HepG2 (cell line): Measurements from ENCODE around the gene PRKG1. TPM values are rescaled to one million over a fixed set of nuclear protein-coding genes. Genes with fewer than 3 reads are reported as not detected.
A peak's percentile ranks its signal among the peaks of the same experiment; 100 is the strongest.

Experiments used
- ATAC-seq: fragments of 200-7000 bp; cut with Tn5 transposase; 3 replicates; pipeline ENCODE4 v1.9.1; 2020; ENCODE audit warnings: mild to moderate bottlenecking, moderate library complexity
- BruUV-seq: library from RNA; stranded (reverse); fragments of 400-500 nt; replicated peaks from 2 replicates; lab custom pipeline; 2021; lab: Mats Ljungman, UMichigan
- CTCF ChIA-PET: fragments of 300-600 bp; formaldehyde crosslinking; extraction: SDS; loops from one replicate; lab custom pipeline; 2021; ENCODE audit warnings: low total read pairs, inconsistent platforms, low intra/inter-chr PET ratio; lab: Yijun Ruan, JAX
- POLR2A ChIA-PET: fragments of 350-600 bp; sonication (Branson Sonifier 250); formaldehyde crosslinking; loops from one replicate; lab custom pipeline; 2020; ENCODE audit warnings: antibody characterized with exemption, inconsistent platforms; lab: Yijun Ruan, JAX
- DNase-seq: peaks from one replicate; pipeline ENCODE4 v3.0.0-alpha.2; 2015; ENCODE audit warnings: low spot score
- FAIRE-seq: peaks from 3 replicates; lab custom pipeline; 2011; peaks lifted over from hg19 to GRCh38; lab: Jason Lieb, UNC
- H2AFZ ChIP-seq: one replicate; pipeline ENCODE4 v1.6.1; 2011; ENCODE audit warnings: low read length, inconsistent platforms
- H3K27ac ChIP-seq: fragments of 300-600 bp; 3 replicates; pipeline ENCODE4 v1.8.0; 2011; ENCODE audit warnings: mixed run types, mild to moderate bottlenecking, mixed read lengths, low read length, inconsistent platforms; ENCODE audit not compliant: insufficient read depth; ENCODE audit errors: extremely low read length
- H3K27me3 ChIP-seq, 2 experiments: fragments of 200-600 bp in 1 of 2; 2 replicates in 1 of 2; 3 replicates in 1 of 2; pipeline versions ENCODE4 v1.6.0 to v1.8.0; 2011; ENCODE audit warnings: low read length in 2 of 2, mild to moderate bottlenecking in 2 of 2, moderate library complexity in 2 of 2, inconsistent platforms in 1 of 2; ENCODE audit not compliant: insufficient read depth in 2 of 2, control insufficient read depth in 1 of 2
- H3K36me3 ChIP-seq, 2 experiments: fragments of 200-600 bp in 1 of 2; replicated peaks in 1 of 2; 2 replicates in 1 of 2; 3 replicates in 1 of 2; pipeline versions ENCODE4 v1.5.1 to v1.8.0; 2011; ENCODE audit warnings: low read length in 2 of 2, inconsistent platforms in 1 of 2; ENCODE audit not compliant: insufficient read depth in 2 of 2, control insufficient read depth in 1 of 2
- H3K4me1 ChIP-seq: 2 replicates; pipeline ENCODE4 v1.5.1; 2012; ENCODE audit warnings: low read length, inconsistent platforms; ENCODE audit not compliant: insufficient read depth
- H3K4me2 ChIP-seq: 2 replicates; pipeline ENCODE4 v1.6.0; 2011; ENCODE audit warnings: low read depth, low read length, inconsistent platforms
- H3K4me3 ChIP-seq, 3 experiments: fragments of 200-600 bp in 1 of 3; sonication (generic), shearing (Covaris generic) in 1 of 3; replicated peaks in 1 of 3; 2 replicates each; pipeline ENCODE4 v1.5.1; 2011 to 2016; ENCODE audit warnings: low read length in 3 of 3, inconsistent platforms in 2 of 3, low read depth in 2 of 3, mild to moderate bottlenecking in 2 of 3, control low read depth in 1 of 3, mixed read lengths in 1 of 3; ENCODE audit not compliant: insufficient read depth in 1 of 3
- H3K79me2 ChIP-seq: one replicate; pipeline ENCODE4 v1.6.1; 2011; ENCODE audit warnings: low read length, inconsistent platforms; ENCODE audit not compliant: insufficient read depth
- H3K9ac ChIP-seq: 2 replicates; pipeline ENCODE4 v1.6.0; 2011; ENCODE audit warnings: mild to moderate bottlenecking, low read depth, low read length, inconsistent platforms; ENCODE audit not compliant: insufficient read depth
- H3K9me3 ChIP-seq: 2 replicates; pipeline ENCODE4 v1.5.1; 2012; ENCODE audit warnings: mild to moderate bottlenecking, low read length
- H4K20me1 ChIP-seq: 2 replicates; pipeline ENCODE4 v1.6.0; 2011; ENCODE audit warnings: inconsistent platforms, mild to moderate bottlenecking, low read length, moderate library complexity; ENCODE audit not compliant: insufficient read depth
- ATF7 ChIP-seq, 2 experiments: fragments of 450-650 bp in 1 of 2; sonication (generic) in 1 of 2; formaldehyde crosslinking in 1 of 2; IDR thresholded peaks; 2 replicates each; pipeline versions ENCODE4 v1.4.0 to v1.6.1; 2016 to 2020; ENCODE audit warnings: antibody characterized with exemption in 1 of 2, mild to moderate bottlenecking in 1 of 2, missing genetic modification reagents in 1 of 2
- FOXP1 ChIP-seq, 2 experiments: fragments of 450-650 bp in 1 of 2; IDR thresholded peaks; 2 replicates each; pipeline ENCODE4 v1.6.1; 2017 to 2018; ENCODE audit warnings: antibody characterized with exemption in 1 of 2
- GMEB1 ChIP-seq: sonication (generic); formaldehyde crosslinking; IDR thresholded peaks from 2 replicates; pipeline ENCODE4 v1.5.1; 2020; ENCODE audit warnings: missing genetic modification reagents, mild to moderate bottlenecking, borderline replicate concordance
- HCFC1 ChIP-seq: fragments of 150-350 bp; IDR thresholded peaks from 2 replicates; pipeline ENCODE4 v1.6.1; 2014; ENCODE audit warnings: low read depth, low read length
- JUND ChIP-seq: sonication (generic); formaldehyde crosslinking; IDR thresholded peaks from 2 replicates; pipeline ENCODE4 v1.8.0; 2022; ENCODE audit warnings: mild to moderate bottlenecking, missing genetic modification reagents
- KDM6A ChIP-seq: IDR thresholded peaks from 2 replicates; pipeline ENCODE4 v1.6.1; 2016; ENCODE audit warnings: low read depth
- NPAS2 ChIP-seq: sonication (generic); formaldehyde crosslinking; IDR thresholded peaks from 2 replicates; pipeline ENCODE4 v1.8.0; 2022; ENCODE audit warnings: mild to moderate bottlenecking, missing genetic modification reagents, borderline replicate concordance
- SCMH1 ChIP-seq: sonication (generic); formaldehyde crosslinking; IDR thresholded peaks from 2 replicates; pipeline ENCODE4 v1.9.0; 2021; ENCODE audit warnings: missing genetic modification reagents, mild to moderate bottlenecking, borderline replicate concordance
- ZBTB42 ChIP-seq: sonication (generic); formaldehyde crosslinking; IDR thresholded peaks from 2 replicates; pipeline ENCODE4 v1.5.0; 2020; ENCODE audit warnings: mild to moderate bottlenecking, missing genetic modification reagents
- ZNF329 ChIP-seq: sonication (generic); formaldehyde crosslinking; IDR thresholded peaks from 2 replicates; pipeline ENCODE4 v1.9.0; 2021; ENCODE audit warnings: low read depth, mild to moderate bottlenecking, missing genetic modification reagents
- ZNF503 ChIP-seq: sonication (generic); formaldehyde crosslinking; IDR thresholded peaks from 2 replicates; pipeline ENCODE4 v1.4.0; 2020; ENCODE audit warnings: missing genetic modification reagents
- WGBS: methylation state at CpG from one replicate; pipeline ENCODE4 v1.1.6; 2017; ENCODE audit warnings: low lambda C conversion rate; 5-methylcytosine and 5-hydroxymethylcytosine counted together
- in situ Hi-C: cut with HindIII; loops from 2 replicates; pipeline ENCODE4 v1.10.0; 2017; ENCODE audit warnings: low pct_unique_long_range_greater_than_20kb; ENCODE audit not compliant: extremely low pct_ligation_motif_present
- intact Hi-C: fragments of 100-400 bp; cut with micrococcal nuclease; formaldehyde crosslinking; loops from one replicate; pipeline ENCODE4 v1.10.0; 2022; ENCODE audit not compliant: unreplicated experiment
- polyA plus RNA-seq, 8 experiments: library from polyadenylated mRNA; depleted of rRNA in 3 of 8; stranded (reverse) in 7 of 8; unstranded in 1 of 8; fragments of >200 nt; fragmentation: Illumina TruSeq in 4 of 8; extraction: Trizol in 4 of 8; gene quantifications; 2 replicates each; pipeline versions ENCODE4 v1.2.1 to v1.2.3, GENCODE V29; 2011 to 2016; ENCODE audit warnings: low read depth in 4 of 8, missing spikeins in 1 of 8, mixed read lengths in 1 of 8; ENCODE audit not compliant: insufficient read depth in 1 of 8
- total RNA-seq, 5 experiments: library from RNA; depleted of rRNA; stranded (reverse); fragments of >200 nt; fragmentation: Illumina TruSeq; extraction: Trizol; gene quantifications; 2 replicates each; pipeline ENCODE4 v1.2.3, GENCODE V29; 2016; ENCODE audit warnings: low read depth in 1 of 5
- TF ChIP-seq, protein P1 (sequence below): sonication (generic); formaldehyde crosslinking; IDR thresholded peaks from 2 replicates; pipeline ENCODE4 v1.5.0; 2020; ENCODE audit warnings: mild to moderate bottlenecking, missing genetic modification reagents

Gene PRKG1
- total and polyA plus RNA-seq, 2 of the 13 experiments (the other 11 are each of a cell fraction or from before 2014, with no cell fraction given): 0.01 TPM; not detected in 1

DNA sequence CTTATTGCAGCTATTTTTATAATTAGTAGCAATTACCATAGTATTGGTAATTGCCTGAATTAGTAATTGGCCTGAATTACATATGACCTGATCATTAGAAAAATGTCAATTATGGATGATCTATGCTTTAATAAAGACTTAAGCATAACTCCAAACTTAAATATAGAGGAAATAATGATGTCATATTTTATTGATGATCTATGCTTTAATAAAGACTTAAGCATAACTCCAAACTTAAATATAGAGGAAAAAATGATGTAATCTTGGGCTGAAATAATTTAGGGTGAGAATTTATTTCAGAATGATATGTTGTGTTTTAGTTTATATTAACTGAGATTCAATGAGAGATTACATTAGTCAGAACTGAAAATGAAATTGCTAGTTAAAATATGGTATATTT lies 973.8 kb downstream of the PRKG1 start:
- FAIRE-seq: no peak
- Histone ChIP-seq H3K36me3 (no peaks in the 10 kb centered on the region), H3K4me3 (no peak overlapping the region), H2AFZ (no peak overlapping the region)
- no peak for TF ChIP-seq SCMH1 (CRISPR knock-in tag)
- no peak for TF ChIP-seq FOXP1 (IDR thresholded peaks at IDR 0.05)
- TF ChIP-seq FOXP1 (CRISPR knock-in tag; IDR thresholded peaks at IDR 0.05): no peak
- TF ChIP-seq ATF7 (IDR thresholded peaks at IDR 0.05): peak; percentile 87
- TF ChIP-seq ATF7 (CRISPR knock-in tag; IDR thresholded peaks at IDR 0.05): no peak
- TF ChIP-seq, all 625 proteins: peak for 1
- H3K27ac ChIP-seq: no peak overlapping the region
- intact Hi-C loops: no loop called here
- H3K27me3 ChIP-seq: no peaks in the 10 kb centered on the region
- no peaks in the 10 kb centered on the region for H3K4me1 ChIP-seq
- no peak overlapping the region for H3K9ac ChIP-seq
- H3K4me2 ChIP-seq: no peak overlapping the region
- no peaks in the 10 kb centered on the region for H4K20me1 ChIP-seq
- no peak for DNase-seq
- CTCF ChIA-PET: no interaction called here
- in situ Hi-C loops: no loop called here
- POLR2A ChIA-PET: no interaction called here
- no peaks in the 10 kb centered on the region for H3K9me3 ChIP-seq
- no TSS peak for BruUV-seq
- no peaks in the 10 kb centered on the region for H3K79me2 ChIP-seq
- no peak for ATAC-seq

DNA sequence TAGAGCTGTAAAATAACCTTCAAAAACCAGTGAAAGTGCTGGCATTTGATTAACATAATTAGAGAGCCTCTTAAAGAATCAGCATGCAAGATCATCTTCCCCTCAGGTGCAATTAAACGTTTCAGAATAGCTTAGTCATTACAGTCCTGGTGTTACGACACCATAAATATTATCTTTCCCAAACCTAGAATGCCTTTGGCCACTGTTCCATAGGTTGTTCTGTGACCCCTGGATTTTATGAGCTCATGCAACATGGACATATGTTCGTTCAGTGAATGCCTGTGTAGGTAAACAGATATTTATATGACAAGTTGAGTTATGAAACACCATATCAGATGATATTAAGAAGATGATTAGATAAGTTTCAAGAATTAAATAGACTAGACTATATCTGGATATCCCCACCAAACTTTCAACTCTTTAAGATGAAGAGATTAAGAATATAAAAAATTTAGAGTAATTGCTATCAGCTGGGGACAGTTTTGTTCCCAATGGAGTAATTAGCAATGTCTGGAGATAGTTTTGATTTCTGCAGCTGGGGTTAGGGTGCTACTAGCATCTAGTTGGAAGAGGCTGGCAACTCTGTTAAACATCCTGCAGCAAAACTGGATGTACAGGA lies 976.3 kb downstream of the PRKG1 start:
- WGBS: 25% methylated on average over 3 of the region's 3 CpGs
- no peak for FAIRE-seq
- POLR2A ChIA-PET: no interaction called here
- TF ChIP-seq KDM6A (CRISPR knock-in tag) (no peak), HCFC1 (no peak), GMEB1 (CRISPR knock-in tag) (no peak), ZNF329 (CRISPR knock-in tag) (no peak), ZBTB42 (CRISPR knock-in tag) (no peak), ZNF503 (CRISPR knock-in tag) (no peak), JUND (no peak), NPAS2 (CRISPR knock-in tag) (no peak)
- TF ChIP-seq, protein P1, sequence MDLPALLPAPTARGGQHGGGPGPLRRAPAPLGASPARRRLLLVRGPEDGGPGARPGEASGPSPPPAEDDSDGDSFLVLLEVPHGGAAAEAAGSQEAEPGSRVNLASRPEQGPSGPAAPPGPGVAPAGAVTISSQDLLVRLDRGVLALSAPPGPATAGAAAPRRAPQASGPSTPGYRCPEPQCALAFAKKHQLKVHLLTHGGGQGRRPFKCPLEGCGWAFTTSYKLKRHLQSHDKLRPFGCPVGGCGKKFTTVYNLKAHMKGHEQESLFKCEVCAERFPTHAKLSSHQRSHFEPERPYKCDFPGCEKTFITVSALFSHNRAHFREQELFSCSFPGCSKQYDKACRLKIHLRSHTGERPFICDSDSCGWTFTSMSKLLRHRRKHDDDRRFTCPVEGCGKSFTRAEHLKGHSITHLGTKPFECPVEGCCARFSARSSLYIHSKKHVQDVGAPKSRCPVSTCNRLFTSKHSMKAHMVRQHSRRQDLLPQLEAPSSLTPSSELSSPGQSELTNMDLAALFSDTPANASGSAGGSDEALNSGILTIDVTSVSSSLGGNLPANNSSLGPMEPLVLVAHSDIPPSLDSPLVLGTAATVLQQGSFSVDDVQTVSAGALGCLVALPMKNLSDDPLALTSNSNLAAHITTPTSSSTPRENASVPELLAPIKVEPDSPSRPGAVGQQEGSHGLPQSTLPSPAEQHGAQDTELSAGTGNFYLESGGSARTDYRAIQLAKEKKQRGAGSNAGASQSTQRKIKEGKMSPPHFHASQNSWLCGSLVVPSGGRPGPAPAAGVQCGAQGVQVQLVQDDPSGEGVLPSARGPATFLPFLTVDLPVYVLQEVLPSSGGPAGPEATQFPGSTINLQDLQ: no peak

More for the DNA sequence above, 976.3 kb downstream of the PRKG1 start:
- Histone ChIP-seq H3K4me1 (no peaks in the 10 kb centered on the region), H3K36me3 (no peaks in the 10 kb centered on the region), H3K27me3 (no peaks in the 10 kb centered on the region), H3K9ac (no peak overlapping the region), H3K79me2 (no peaks in the 10 kb centered on the region), H4K20me1 (no peaks in the 10 kb centered on the region), H2AFZ (no peak overlapping the region), H3K27ac (no peak overlapping the region), H3K9me3 (no peaks in the 10 kb centered on the region), H3K4me2 (no peak overlapping the region), H3K4me3 (no peak overlapping the region)
- in situ Hi-C loops: no loop called here
- BruUV-seq: no TSS peak
- DNase-seq: no peak
- intact Hi-C loops: no loop called here
- CTCF ChIA-PET: no interaction called here
- no peak for ATAC-seq
